Calu3 (cell line): ENCODE measurements around the gene UBE2F. TPM values are rescaled to one million over a fixed set of nuclear protein-coding genes. Genes with fewer than 3 reads are reported as not detected.

Experiments
- BruUV-seq: library from RNA; stranded (reverse); fragments of 400-500 nt; replicated peaks from 2 replicates; lab custom pipeline; 2021; lab: Mats Ljungman, UMichigan
- CTCF ChIA-PET: fragments of 300-600 bp; sonication (Branson Sonifier 250); formaldehyde crosslinking; loops from one replicate; lab custom pipeline; 2022; ENCODE audit warnings: antibody characterized with exemption; lab: Charles Lee
- DNase-seq: peaks from one replicate; pipeline ENCODE4 v3.0.0; 2022
- H3K27ac Mint-ChIP-seq: one replicate; pipeline ENCODE4 v1.8.0; 2022; ENCODE audit warnings: mixed read lengths; ENCODE audit not compliant: unreplicated experiment
- H3K27me3 Mint-ChIP-seq: one replicate; pipeline ENCODE4 v1.8.0; 2022; ENCODE audit warnings: mixed read lengths; ENCODE audit not compliant: unreplicated experiment
- H3K36me3 Mint-ChIP-seq: one replicate; pipeline ENCODE4 v1.8.0; 2022; ENCODE audit warnings: mild to moderate bottlenecking, moderate library complexity, mixed read lengths; ENCODE audit not compliant: insufficient read depth, unreplicated experiment
- H3K4me1 Mint-ChIP-seq: one replicate; pipeline ENCODE4 v1.8.0; 2022; ENCODE audit warnings: mild to moderate bottlenecking, low read depth, mixed read lengths; ENCODE audit not compliant: unreplicated experiment
- H3K4me3 Mint-ChIP-seq: one replicate; pipeline ENCODE4 v1.8.0; 2022; ENCODE audit warnings: mild to moderate bottlenecking, low read depth, moderate library complexity, mixed read lengths; ENCODE audit not compliant: unreplicated experiment
- H3K9me3 Mint-ChIP-seq: one replicate; pipeline ENCODE4 v1.8.0; 2022; ENCODE audit warnings: low read depth, mixed read lengths; ENCODE audit not compliant: unreplicated experiment
- CTCF ChIP-seq: fragments of 200-600 bp; IDR thresholded peaks from one replicate; pipeline ENCODE4 v1.8.0; 2022; ENCODE audit warnings: antibody characterized with exemption; ENCODE audit not compliant: unreplicated experiment
- intact Hi-C: fragments of 100-400 bp; cut with micrococcal nuclease; formaldehyde crosslinking; loops from one replicate; pipeline ENCODE4 v1.10.0; 2022; ENCODE audit not compliant: unreplicated experiment
- total RNA-seq: library from RNA; stranded (reverse); gene quantifications from 2 replicates; pipeline ENCODE4 v1.2.3, GENCODE V29; 2022

Gene UBE2F
- total RNA-seq, 1 experiment from 2014 or later = 40.1 TPM

DNA sequence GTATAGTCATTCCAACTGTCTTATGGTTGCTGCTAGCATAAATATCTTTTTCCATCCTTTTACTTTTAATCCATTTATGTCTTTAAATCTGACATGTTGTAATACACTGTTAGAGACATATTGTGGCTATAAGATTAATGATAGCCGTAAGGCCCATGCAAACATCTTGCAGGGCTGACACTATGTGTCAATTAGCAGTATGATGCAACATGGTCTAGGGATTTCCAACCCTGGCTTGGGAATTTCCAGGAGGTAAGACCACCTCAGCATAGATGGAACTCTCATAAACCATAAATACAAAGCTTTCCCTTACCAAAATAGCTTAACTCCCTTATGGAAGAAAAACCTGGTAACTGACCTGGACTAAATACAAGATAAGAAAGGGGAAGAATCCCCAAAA is 110.5 kb downstream of the UBE2F start:
- no TSS peak for BruUV-seq
- Mint-ChIP-seq H3K27me3 (no peaks in the 10 kb centered on the region), H3K9me3 (peaks cover 5% of the 10 kb centered on the region), H3K4me3 (no peak overlapping the region), H3K4me1 (no peaks in the 10 kb centered on the region), H3K36me3 (peaks cover under 1% of the 10 kb centered on the region), H3K27ac (no peak overlapping the region)
- intact Hi-C loops = no loop called here
- no peak for TF ChIP-seq CTCF
- CTCF ChIA-PET = interaction anchor here (0.6 kb wide), 1 partner anchor 595 kb away, joined by 3 read pairs; no protein-coding TSS in a partner anchor
- DNase-seq = no peak

DNA sequence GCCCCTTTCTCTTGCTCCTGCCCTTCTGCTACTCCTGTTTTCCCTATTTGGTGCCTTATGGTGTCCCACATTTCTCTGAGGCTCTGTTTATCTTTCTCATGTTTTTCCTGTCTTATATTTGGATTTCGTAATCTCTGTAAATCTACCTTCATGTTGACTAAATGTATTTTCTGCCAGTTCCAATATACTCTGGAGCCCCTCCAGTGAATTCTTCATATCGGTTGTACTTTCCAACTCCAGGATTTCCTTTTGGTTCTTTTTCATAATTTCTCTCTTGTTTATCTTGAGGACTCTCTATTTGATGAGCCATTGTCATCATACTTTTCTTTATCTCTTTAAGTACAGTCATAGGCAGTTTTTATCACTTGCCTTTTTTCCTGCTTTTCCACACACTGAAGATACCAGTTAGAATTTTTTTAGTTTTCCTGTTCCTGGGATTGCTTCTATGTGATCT is 113.1 kb downstream of the UBE2F start:
- peaks cover 5% of the 10 kb centered on the region for H3K9me3 Mint-ChIP-seq
- H3K4me3 Mint-ChIP-seq = no peak overlapping the region
- BruUV-seq = no TSS peak
- TF ChIP-seq CTCF = no peak
- H3K36me3 Mint-ChIP-seq = peaks cover 12% of the 10 kb centered on the region
- intact Hi-C loops = no loop called here
- CTCF ChIA-PET = no interaction called here
- H3K27ac Mint-ChIP-seq = no peak overlapping the region
- H3K27me3 Mint-ChIP-seq = no peaks in the 10 kb centered on the region
- no peak for DNase-seq
- H3K4me1 Mint-ChIP-seq = no peaks in the 10 kb centered on the region

DNA sequence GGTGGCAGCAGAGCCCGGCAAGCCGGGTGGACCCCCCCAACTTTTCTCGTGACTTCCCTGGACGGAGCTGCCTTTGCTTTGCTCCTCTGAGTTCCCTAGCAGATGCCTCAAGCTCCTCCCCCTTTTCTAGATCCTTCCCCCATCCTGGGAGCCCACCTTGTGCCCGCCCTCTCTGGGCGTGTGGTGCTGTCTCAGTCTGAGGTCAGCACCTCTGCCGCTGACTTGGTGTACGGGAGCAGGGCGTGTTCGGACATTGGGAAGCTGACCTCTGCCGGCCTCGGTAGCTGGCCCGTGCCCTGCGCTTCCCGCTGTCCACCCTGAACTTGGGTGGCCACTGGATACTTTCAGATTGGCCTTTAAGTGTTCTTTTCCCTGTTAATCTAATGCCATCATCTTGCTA is 113.7 kb downstream of the UBE2F start:
- no peak for TF ChIP-seq CTCF
- CTCF ChIA-PET = no interaction called here
- H3K36me3 Mint-ChIP-seq = peaks cover 16% of the 10 kb centered on the region
- H3K27ac Mint-ChIP-seq = no peak overlapping the region
- no peaks in the 10 kb centered on the region for H3K27me3 Mint-ChIP-seq
- no peaks in the 10 kb centered on the region for H3K4me1 Mint-ChIP-seq
- intact Hi-C loops = no loop called here
- DNase-seq = no peak
- BruUV-seq = no TSS peak
- H3K9me3 Mint-ChIP-seq = peaks cover 5% of the 10 kb centered on the region
- no peak overlapping the region for H3K4me3 Mint-ChIP-seq

GRCh38 chr2:238081150-238081549 is 114.3 kb downstream of the UBE2F start:
- Mint-ChIP-seq H3K9me3 (peaks cover 5% of the 10 kb centered on the region), H3K36me3 (peaks cover 16% of the 10 kb centered on the region), H3K27ac (no peak overlapping the region), H3K4me1 (no peaks in the 10 kb centered on the region), H3K4me3 (no peak overlapping the region), H3K27me3 (no peaks in the 10 kb centered on the region)
- no peak for TF ChIP-seq CTCF
- CTCF ChIA-PET = no interaction called here
- intact Hi-C loops = no loop called here
- DNase-seq = no peak
- no TSS peak for BruUV-seq
